ENCODE results near the gene CDC40.

The CDC40 gene

GRCh38 chr6:110181131-110182030 lies 1.2 kb downstream of the CDC40 start:
- TF ChIP-seq ARNTL (CRISPR knock-in tag; IDR thresholded peaks at IDR 0.05; ENCODE audit: borderline replicate concordance, low read depth): no peak
- no peak for TF ChIP-seq CSRNP3 (CRISPR knock-in tag; IDR thresholded peaks at IDR 0.05)
- no peak for TF ChIP-seq TCF4 (CRISPR knock-in tag; IDR thresholded peaks at IDR 0.05; ENCODE audit: borderline replicate concordance)
- no peak for TF ChIP-seq ZFP30 (CRISPR knock-in tag; IDR thresholded peaks at IDR 0.05)
- no peak for TF ChIP-seq OSR1 (CRISPR knock-in tag; IDR thresholded peaks at IDR 0.05)
- TF ChIP-seq POU6F1 (CRISPR knock-in tag; IDR thresholded peaks at IDR 0.05; ENCODE audit: borderline replicate concordance, low read depth): no peak
- TF ChIP-seq ZC3H10 (CRISPR knock-in tag; IDR thresholded peaks at IDR 0.05): no peak
- TF ChIP-seq SNAI2 (CRISPR knock-in tag; IDR thresholded peaks at IDR 0.05): no peak
- TF ChIP-seq ZFP3 (CRISPR knock-in tag; IDR thresholded peaks at IDR 0.05): no peak
- TF ChIP-seq BACH2 (CRISPR knock-in tag; IDR thresholded peaks at IDR 0.05; ENCODE audit: borderline replicate concordance): no peak
- no peak for TF ChIP-seq CREB5 (CRISPR knock-in tag; IDR thresholded peaks at IDR 0.05; ENCODE audit: low read depth)
- ATAC-seq: no peak

GRCh38 chr6:110183292-110183885 lies 3.2 kb downstream of the CDC40 start:
- TF ChIP-seq OSR1 (CRISPR knock-in tag; IDR thresholded peaks at IDR 0.05): no peak
- TF ChIP-seq PPARA (CRISPR knock-in tag; IDR thresholded peaks at IDR 0.05; ENCODE audit: borderline replicate concordance): no peak
- TF ChIP-seq ZNF8 (CRISPR knock-in tag; IDR thresholded peaks at IDR 0.05): no peak
- no peak for TF ChIP-seq SNAI2 (CRISPR knock-in tag; IDR thresholded peaks at IDR 0.05)
- TF ChIP-seq ESRRG (CRISPR knock-in tag; IDR thresholded peaks at IDR 0.05): no peak
- TF ChIP-seq ZFP3 (CRISPR knock-in tag; IDR thresholded peaks at IDR 0.05): no peak
- TF ChIP-seq TCF4 (CRISPR knock-in tag; IDR thresholded peaks at IDR 0.05; ENCODE audit: borderline replicate concordance): no peak
- no peak for TF ChIP-seq GLIS3 (CRISPR knock-in tag; IDR thresholded peaks at IDR 0.05)
- TF ChIP-seq CSDC2 (CRISPR knock-in tag; IDR thresholded peaks at IDR 0.05): no peak
- no peak for TF ChIP-seq BACH2 (CRISPR knock-in tag; IDR thresholded peaks at IDR 0.05; ENCODE audit: borderline replicate concordance)
- TF ChIP-seq CREB5 (CRISPR knock-in tag; IDR thresholded peaks at IDR 0.05; ENCODE audit: low read depth): no peak
- TF ChIP-seq ZC3H10 (CRISPR knock-in tag; IDR thresholded peaks at IDR 0.05): no peak
- TF ChIP-seq PATZ1 (CRISPR knock-in tag; IDR thresholded peaks at IDR 0.05; ENCODE audit: borderline replicate concordance): no peak
- no peak for TF ChIP-seq ZNF70 (CRISPR knock-in tag; IDR thresholded peaks at IDR 0.05)
- no peak for TF ChIP-seq ISL1 (CRISPR knock-in tag; IDR thresholded peaks at IDR 0.05)
- ATAC-seq: no peak

GRCh38 chr6:110185879-110186278 lies 5.7 kb downstream of the CDC40 start:
- ATAC-seq: no peak
- TF ChIP-seq GLIS3 (CRISPR knock-in tag; IDR thresholded peaks at IDR 0.05): no peak

GRCh38 chr6:110188791-110189190 lies 8.6 kb downstream of the CDC40 start:
- TF ChIP-seq GLIS3 (CRISPR knock-in tag; IDR thresholded peaks at IDR 0.05): no peak
- no peak for TF ChIP-seq RARB (CRISPR knock-in tag; IDR thresholded peaks at IDR 0.05)
- no peak for TF ChIP-seq OSR1 (CRISPR knock-in tag; IDR thresholded peaks at IDR 0.05)
- TF ChIP-seq TOX (CRISPR knock-in tag; IDR thresholded peaks at IDR 0.05; ENCODE audit: borderline replicate concordance): no peak
- no peak for TF ChIP-seq CSDC2 (CRISPR knock-in tag; IDR thresholded peaks at IDR 0.05)
- TF ChIP-seq ZNF70 (CRISPR knock-in tag; IDR thresholded peaks at IDR 0.05): no peak
- TF ChIP-seq POU6F1 (CRISPR knock-in tag; IDR thresholded peaks at IDR 0.05; ENCODE audit: borderline replicate concordance, low read depth): no peak
- TF ChIP-seq SNAI2 (CRISPR knock-in tag; IDR thresholded peaks at IDR 0.05): no peak
- TF ChIP-seq CREB5 (CRISPR knock-in tag; IDR thresholded peaks at IDR 0.05; ENCODE audit: low read depth): no peak
- TF ChIP-seq ARNTL (CRISPR knock-in tag; IDR thresholded peaks at IDR 0.05; ENCODE audit: borderline replicate concordance, low read depth): no peak
- peak; percentile 51; the same call in 2 of the 3 replicates for ATAC-seq

Measured in SK-N-SH treated with all-trans-retinoic acid at 6 μM for 48 hours (cell line).